ENCODE data around the gene AMPD3.

DNA sequence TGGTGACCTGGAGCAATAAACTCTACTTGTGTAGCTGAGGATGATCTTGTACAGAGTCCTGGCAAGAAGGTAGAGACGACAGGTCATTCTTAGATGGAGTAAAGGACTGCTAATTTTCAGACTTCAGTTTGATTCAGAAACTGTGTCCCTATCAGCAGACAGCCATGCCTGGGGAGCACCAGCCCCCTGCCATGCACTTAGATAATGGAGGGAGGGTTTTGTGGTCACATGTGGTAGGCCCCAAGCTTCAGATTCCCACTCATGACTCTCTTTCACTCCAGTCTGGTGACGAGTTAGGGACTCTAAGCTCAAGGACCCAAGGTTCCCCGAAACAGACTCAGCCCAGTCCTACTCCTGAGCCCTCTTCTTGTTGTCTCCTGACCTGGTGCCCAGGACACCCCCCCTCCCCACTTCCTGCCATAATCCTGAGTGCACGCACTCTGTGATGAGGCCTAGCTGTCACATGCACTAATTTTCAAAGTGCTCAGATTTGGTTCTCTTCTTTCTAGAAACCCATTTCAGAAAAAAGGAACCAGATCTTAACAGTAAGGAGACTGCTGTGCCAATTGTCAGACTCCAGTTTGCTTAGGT lies 10.2 kb upstream of the AMPD3 start:
- TF ChIP-seq, protein P1, sequence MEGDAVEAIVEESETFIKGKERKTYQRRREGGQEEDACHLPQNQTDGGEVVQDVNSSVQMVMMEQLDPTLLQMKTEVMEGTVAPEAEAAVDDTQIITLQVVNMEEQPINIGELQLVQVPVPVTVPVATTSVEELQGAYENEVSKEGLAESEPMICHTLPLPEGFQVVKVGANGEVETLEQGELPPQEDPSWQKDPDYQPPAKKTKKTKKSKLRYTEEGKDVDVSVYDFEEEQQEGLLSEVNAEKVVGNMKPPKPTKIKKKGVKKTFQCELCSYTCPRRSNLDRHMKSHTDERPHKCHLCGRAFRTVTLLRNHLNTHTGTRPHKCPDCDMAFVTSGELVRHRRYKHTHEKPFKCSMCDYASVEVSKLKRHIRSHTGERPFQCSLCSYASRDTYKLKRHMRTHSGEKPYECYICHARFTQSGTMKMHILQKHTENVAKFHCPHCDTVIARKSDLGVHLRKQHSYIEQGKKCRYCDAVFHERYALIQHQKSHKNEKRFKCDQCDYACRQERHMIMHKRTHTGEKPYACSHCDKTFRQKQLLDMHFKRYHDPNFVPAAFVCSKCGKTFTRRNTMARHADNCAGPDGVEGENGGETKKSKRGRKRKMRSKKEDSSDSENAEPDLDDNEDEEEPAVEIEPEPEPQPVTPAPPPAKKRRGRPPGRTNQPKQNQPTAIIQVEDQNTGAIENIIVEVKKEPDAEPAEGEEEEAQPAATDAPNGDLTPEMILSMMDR (IDR thresholded peaks at IDR 0.05), result no peak
- TF ChIP-seq POLR2A (IDR thresholded peaks at IDR 0.05), result no peak

All from uterus (tissue), 2 donors.